SIG-M5 treated with dmso at 0.1 percent for 504 hours (cell line): ENCODE results near the gene DEPDC1B.
"Not testable (repeated sequence)": the region's sequence is repeated elsewhere in the genome, so short reads cannot be mapped to it uniquely, and the experiment has no call there.

Source experiments
- DNase-seq: peaks from one replicate; lab custom pipeline; 2025; ENCODE audit not compliant: unreplicated experiment; lab: John Stamatoyannopoulos, UW

Gene DEPDC1B

GRCh38 chr5:60586307-60586901, 113.6 kb downstream of the DEPDC1B start:
- DNase-seq = peak; percentile 10

- DNase-seq = no peak
Observed at GRCh38 chr5:60585618-60586017, 114.3 kb downstream of the DEPDC1B start.

GRCh38 chr5:60584304-60584703, 115.7 kb downstream of the DEPDC1B start:
- no peak for DNase-seq

GRCh38 chr5:60583616-60584015, 116.3 kb downstream of the DEPDC1B start:
- no peak for DNase-seq

GRCh38 chr5:60578315-60578714, 121.7 kb downstream of the DEPDC1B start:
- peak; percentile 12 for DNase-seq

GRCh38 chr5:60577116-60577515, 122.8 kb downstream of the DEPDC1B start:
- DNase-seq = no peak

- DNase-seq = no peak
Observed at GRCh38 chr5:60576425-60576824, 123.5 kb downstream of the DEPDC1B start.

- DNase-seq = no peak
Observed at GRCh38 chr5:60568646-60569045, 131.3 kb downstream of the DEPDC1B start.

- DNase-seq = no peak
Observed at GRCh38 chr5:60563696-60564324, 136.2 kb downstream of the DEPDC1B start.

GRCh38 chr5:60553291-60553690, 146.7 kb downstream of the DEPDC1B start:
- not testable (repeated sequence) for DNase-seq

GRCh38 chr5:60551829-60552228, 148.1 kb downstream of the DEPDC1B start:
- no peak for DNase-seq

GRCh38 chr5:60551250-60551649, 148.7 kb downstream of the DEPDC1B start:
- no peak for DNase-seq

- no peak for DNase-seq
Observed at GRCh38 chr5:60550311-60550710, 149.7 kb downstream of the DEPDC1B start.

- no peak for DNase-seq
Observed at GRCh38 chr5:60549841-60550240, 150.1 kb downstream of the DEPDC1B start.
